HT1080 (cell line): ENCODE results near the gene CFAP126. TPM values are rescaled to one million over a fixed set of nuclear protein-coding genes. Genes with fewer than 3 reads are reported as not detected.
"Not testable (repeated sequence)": the region's sequence is repeated elsewhere in the genome, so short reads cannot be mapped to it uniquely, and the experiment has no call there.

Experiments used
- DNase-seq: peaks from one replicate; pipeline ENCODE4 v3.0.0-alpha.2; 2015; ENCODE audit warnings: low read depth
- total RNA-seq: library from RNA; depleted of rRNA; stranded (reverse); fragments of >200 nt; shearing (Covaris generic); gene quantifications from 2 replicates; pipeline ENCODE4 v1.2.3, GENCODE V29; 2014

Gene CFAP126
- total RNA-seq, 1 experiment from 2014 or later, result not detected

- peak; percentile 85 for DNase-seq
These were observed 14.7 kb upstream of the CFAP126 start for GRCh38 chr1:161382214-161383019.

DNA sequence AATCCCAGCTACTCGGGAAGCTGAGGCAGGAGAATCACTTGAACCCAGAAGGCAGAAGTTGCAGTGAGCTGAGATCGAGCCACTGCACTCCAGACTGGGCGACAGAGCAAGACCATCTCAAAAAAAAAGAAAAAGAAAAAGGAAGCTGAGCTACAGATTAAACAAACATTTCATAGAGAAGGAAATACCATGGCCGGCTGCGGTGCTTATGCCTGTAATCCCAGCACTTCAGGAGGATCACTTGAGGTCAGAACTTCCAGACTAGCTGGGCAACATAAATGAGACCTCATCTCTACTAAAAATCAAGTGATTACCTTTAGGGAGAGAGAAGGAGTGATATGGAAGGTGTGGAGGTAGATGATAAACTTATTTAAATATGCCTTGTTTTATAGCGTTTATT, 14.0 kb upstream of the CFAP126 start:
- DNase-seq, result peak; percentile 19

GRCh38 chr1:161379071-161379470, 11.4 kb upstream of the CFAP126 start:
- no peak for DNase-seq

DNA sequence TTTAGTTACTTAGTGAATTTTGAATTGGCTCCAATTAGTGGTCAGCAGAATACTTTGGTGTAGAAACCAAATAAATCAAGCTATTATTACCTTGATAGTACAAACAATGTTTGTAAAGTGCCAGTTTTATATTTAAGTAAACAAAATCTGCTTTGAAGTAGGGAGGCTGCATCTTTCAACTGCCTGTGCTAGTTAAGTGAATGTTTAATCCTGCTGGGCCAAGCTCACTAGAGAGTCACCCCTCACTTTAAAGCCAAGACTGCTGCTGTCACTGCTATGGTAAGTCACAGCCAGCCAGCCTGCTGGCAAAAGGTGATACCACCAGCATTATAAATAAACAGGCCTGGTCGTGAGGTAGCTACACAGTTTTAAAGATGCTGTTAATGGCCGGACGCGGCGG, 10.3 kb upstream of the CFAP126 start:
- DNase-seq, result no peak

DNA sequence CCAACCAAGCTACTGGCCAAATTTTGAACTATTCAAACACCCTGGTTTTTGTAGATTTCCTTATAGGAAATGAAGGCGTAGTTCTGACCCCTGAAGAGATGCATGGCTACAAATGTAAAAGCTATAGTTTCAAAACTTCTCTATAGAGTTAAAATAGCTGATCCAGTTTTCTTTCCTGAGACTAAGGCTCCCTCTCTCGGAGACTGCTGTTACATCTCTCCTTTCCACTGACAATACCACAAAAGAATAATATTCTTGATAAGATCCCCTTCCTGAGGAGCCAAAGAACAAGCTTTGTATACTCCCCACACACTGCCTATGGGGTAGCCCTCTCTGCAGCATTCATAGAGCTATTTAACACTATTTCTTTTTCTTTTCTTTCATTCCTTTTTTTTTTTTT, 6.7 kb upstream of the CFAP126 start:
- peak; percentile 22 for DNase-seq

DNA sequence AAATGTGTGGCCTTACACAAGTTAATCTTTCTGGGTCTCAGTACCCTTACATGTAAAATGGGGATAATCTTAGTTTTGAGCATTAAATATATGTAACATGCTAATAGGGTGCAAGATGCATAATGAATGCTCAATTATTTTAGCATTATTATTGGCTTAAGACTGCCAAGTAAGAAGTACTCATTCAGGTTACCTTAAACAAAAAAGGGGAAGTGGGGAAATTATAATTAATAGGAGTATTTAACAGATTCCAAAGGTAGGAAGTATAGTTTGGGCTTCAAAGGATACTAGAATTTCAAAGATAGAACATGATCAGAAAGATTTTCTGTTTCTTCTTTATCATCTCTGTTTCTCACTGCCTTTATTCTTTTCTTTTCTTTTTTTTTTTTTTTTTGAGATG, 5.8 kb upstream of the CFAP126 start:
- no peak for DNase-seq

GRCh38 chr1:161365207-161365606, 2.5 kb downstream of the CFAP126 start:
- DNase-seq, result no peak

DNA sequence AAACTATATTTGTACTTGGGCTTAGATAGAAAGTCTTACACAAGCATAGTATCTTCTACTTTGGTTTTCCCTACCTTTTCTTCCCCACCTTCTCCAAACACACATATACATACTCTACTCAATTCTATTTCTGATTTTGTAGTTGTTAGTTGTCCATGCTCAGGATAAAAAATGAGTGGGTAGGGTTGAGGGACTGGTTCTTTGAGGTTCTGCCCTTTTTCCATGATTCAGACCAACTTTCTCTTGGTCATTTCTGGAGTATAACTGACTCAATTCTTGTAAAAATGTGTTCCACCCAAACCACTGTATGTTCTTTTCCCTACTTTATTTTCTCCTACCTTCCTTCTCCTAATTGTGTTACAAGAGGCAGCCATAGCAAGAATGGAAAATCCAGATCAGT, 3.3 kb downstream of the CFAP126 start:
- DNase-seq, result no peak

- no peak for DNase-seq
These were observed 8.4 kb downstream of the CFAP126 start for GRCh38 chr1:161359291-161359690.

DNA sequence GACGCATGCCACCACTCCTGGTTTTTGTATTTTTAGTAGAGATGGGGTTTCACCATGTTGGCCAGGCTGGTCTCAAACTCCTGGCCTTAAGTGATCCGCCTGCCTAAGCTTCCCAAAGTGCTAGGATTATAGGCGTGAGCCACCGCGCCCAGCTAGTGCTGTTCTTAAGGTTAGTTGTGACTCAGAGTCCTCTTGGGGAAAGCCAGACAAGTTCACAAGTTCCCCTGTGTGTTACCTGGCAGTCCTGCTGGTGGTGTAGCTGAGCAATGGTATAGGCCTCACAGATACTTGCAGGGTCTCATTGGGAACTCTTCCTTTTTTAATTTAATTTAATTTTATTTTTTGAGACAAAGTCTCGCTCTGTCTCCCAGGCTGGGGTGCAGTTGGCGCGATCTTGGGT, 10.6 kb downstream of the CFAP126 start:
- no peak for DNase-seq

DNA sequence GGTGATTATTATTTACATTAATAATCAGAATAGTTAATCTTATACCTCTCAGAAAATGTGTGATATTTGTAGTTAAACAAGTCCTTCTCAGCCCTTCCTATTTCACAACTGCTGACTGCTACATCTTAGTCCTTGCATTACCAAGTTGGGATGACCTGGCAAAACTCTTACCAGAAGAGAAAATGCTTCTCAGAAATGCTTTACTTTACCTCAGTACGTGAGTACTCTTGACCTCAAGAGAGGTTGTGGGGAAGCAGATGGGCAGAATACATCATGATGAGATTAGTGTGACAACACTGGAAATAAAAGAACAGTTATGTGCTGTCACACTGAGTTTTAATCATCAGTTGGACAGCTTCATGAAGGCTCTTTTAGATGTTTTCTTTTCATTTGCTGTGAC, 16.2 kb downstream of the CFAP126 start:
- DNase-seq, result no peak

- DNase-seq, result no peak
These were observed 17.0 kb downstream of the CFAP126 start for GRCh38 chr1:161350671-161351070.

- DNase-seq, result no peak
These were observed 24.9 kb downstream of the CFAP126 start for GRCh38 chr1:161342821-161343220.

DNA sequence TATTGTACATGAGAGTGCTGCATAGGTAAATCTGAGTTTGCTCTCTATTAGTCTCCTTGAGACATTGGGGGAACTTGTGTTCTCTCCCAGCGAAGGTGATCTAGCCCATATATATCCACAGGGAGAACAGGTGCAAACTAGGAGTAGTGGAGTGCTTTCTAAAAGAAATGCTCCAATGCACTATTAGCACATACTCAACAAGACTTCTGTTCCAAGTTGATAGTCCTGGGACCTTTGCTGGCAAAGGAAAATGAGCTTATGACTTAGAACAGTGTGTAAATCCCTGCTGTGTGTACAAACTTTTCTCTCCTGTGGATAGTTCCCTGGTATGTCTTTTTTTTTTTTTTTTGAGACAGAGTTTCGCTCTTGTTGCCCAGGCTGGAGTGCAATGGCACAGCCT, 25.5 kb downstream of the CFAP126 start:
- no peak for DNase-seq

DNA sequence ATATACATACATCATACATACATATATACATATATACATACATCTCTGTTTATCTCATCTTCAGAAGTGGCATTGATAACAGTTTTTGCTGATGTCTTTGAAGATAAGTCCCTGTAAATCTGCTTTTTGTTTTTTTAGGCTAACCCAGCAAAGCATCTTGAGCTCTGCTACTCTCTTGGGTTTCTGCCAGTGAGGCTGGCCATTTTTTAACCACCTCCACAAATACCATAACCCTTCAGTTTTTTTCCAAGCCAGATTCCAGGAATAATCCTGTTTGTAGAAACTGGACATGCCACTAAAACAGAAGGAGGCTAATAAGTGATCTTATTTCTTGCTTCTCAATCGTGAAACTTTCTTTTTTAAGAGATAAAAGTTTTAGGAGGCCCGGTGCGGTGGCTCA, 31.9 kb downstream of the CFAP126 start:
- DNase-seq, result no peak

DNA sequence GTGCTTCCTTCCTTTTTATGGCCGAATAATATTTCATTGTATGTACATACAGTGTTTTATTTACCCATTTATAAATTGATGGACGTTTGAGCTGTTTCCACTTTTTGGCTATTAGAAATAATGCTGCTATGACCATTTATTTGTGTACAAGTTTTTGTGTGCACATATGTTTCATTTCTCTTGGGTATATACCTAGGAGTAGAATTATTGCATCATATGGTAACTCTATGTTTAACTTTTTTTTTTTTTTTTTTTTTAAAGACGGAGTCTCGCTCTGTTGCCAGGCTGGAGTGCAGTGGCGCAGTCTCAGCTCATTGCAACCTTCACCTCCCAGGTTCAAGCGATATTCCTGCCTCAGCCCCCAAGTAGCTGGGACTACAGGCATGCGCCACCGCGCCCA, 34.5 kb downstream of the CFAP126 start:
- no peak for DNase-seq

DNA sequence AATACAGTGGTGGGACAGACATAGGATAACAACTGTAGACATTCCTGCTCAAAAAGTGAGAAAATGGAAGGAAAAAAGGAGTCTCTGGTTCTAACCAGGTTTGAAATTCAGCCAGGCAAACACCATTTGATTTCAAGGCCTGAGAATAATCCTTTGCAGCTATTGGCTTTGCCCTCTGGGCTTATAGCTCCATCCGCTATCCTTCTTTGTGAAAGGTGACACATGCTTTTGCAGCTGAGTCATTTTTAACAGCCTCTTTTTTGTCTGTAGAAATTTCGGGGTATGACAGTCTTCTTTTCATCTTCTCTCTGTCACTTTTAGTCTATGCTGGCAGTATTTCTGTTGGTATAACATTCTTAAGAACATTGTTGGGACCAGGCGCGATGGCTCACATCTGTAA, 37.3 kb downstream of the CFAP126 start:
- DNase-seq, result peak; percentile 18

GRCh38 chr1:161324020-161324419, 43.7 kb downstream of the CFAP126 start:
- no peak for DNase-seq

GRCh38 chr1:161315841-161316674, 51.6 kb downstream of the CFAP126 start:
- not testable (repeated sequence) for DNase-seq
